ENCODE data around the gene PRELID2. TPM values are rescaled to one million over a fixed set of nuclear protein-coding genes. Genes with fewer than 3 reads are reported as not detected.
A peak's percentile ranks its signal among the peaks of the same experiment; 100 is the strongest.
"Not testable (repeated sequence)": the region's sequence is repeated elsewhere in the genome, so short reads cannot be mapped to it uniquely, and the experiment has no call there.

Gene PRELID2
- polyA plus RNA-seq (ENCODE audit: insufficient read depth in 1 of 5, insufficient read length in 5 of 5, low replicate concordance in 1 of 5) = 10 to 100 TPM in 3 of 5 donors, 1 to 10 TPM in 2; 7.8 to 12.7 (median 10.2) TPM
- long read RNA-seq, donor 1 = 0 reads
- long read RNA-seq, donor 2 = 0 reads
- long read RNA-seq, donor 3, partial matches to known transcripts = 0 of 1 reads
- long read RNA-seq, donor 3, other reads (novel, unspliced or antisense) = 0 of 1 reads
- long read RNA-seq, donor 4, partial matches to known transcripts = 0 of 2 reads
- long read RNA-seq, donor 4, other reads (novel, unspliced or antisense) = 0 of 2 reads
- long read RNA-seq, donor 5, partial matches to known transcripts = 0 of 2 reads
- long read RNA-seq, donor 5, other reads (novel, unspliced or antisense) = 0 of 2 reads
- long read RNA-seq, donor 6 = 0 reads
- long read RNA-seq, donor 7 = 0 reads
- long read RNA-seq, donor 8 = 0 reads

DNA sequence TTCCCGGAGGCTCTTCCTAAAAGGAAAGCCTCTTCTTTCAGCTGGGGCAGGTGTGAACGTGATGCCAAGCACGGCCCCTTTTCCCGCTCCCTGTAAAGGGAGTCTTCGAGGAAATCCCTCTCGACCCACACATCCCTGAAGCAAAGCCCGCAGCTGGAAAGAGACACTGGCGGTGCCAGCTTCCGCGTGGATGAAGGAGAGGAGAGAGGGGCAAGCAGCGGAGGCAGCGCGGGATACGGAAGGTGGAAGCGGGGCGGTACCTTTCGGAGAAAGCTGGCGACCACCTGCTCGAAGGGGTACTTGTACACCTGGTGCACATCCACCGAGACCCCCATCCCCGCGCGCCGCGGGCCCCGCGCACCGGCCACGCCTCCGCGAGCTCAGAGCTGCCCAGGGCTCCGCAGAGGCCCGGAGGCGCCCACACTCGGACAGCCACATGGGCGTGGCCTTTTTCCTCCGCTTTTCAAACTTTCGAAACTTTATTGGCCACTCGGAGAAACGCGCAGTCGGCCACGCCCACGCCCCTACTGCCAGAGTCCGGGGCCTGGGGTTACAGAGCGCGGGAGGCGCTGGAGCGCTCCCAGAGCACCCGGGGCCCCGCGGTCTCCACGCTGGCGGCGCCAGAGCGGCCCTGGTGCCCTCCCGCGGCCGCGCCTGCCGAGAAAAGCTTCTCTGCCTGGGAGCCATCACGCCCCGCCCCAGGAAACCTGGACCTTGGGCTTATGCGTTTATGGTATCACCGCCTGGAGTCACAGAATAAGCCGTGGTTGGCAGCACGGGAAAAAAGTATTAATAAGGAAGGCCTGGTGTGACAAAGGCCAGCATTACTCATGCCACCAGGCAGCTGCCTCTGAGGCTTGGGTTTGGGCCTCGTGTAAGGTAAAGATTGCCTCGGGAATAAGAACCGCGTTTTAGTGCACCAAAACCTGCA is at the start of gene PRELID2:
Gene PRELID2 (minus strand): TSS at position 426 of the 931 bp plus-strand sequence. CDS start 91 bp downstream, at position 335.
- DNase-seq = peak; percentile 88 to 90

DNA sequence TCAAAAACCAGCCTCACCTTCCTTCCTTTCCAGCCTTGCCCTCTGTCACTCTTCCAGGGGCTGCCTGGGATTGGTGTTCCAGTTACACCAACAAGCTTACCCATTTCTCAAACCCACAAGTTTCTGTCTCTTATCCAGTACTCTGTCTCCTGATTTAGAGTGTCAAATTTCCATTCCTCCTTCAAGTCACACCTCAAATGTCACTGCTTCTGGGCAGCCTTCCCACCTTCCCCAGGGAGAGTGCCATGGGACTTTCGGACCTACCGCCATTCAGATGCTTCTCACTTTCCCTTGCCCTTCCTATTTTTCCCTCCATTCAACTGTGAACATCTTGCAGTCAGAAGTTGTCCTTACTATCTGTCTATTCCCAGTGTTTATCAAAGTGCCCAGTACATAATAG is 39.6 kb upstream of the PRELID2 start:
- DNase-seq = no peak

DNA sequence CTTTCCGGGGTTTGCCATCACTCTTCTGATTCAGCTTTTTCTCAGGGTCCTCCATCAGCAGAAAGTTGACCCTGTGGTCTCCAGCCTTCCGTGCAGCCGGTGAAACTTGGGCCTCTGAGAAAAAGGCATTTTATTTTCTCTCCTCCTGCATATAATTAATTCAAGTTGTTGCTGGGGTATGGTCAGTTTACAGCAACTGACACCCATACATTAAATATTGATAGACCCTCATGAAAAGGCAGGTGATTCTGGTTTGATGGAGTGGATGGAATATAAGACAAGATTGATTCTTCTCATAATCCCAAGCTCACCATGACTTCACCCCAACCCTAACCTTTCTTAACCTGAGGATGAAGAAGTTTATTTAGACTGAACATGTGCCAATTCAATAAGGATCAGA is 37.8 kb upstream of the PRELID2 start, which contains the start of gene GRXCR2:
Gene GRXCR2 (minus strand): TSS at position 101 of the 400 bp plus-strand sequence. CDS start 46 bp downstream, at position 55.
- DNase-seq = no peak

- DNase-seq = no peak
Measured at GRCh38 chr5:145872486-145872885, 37.3 kb upstream of the PRELID2 start.

DNA sequence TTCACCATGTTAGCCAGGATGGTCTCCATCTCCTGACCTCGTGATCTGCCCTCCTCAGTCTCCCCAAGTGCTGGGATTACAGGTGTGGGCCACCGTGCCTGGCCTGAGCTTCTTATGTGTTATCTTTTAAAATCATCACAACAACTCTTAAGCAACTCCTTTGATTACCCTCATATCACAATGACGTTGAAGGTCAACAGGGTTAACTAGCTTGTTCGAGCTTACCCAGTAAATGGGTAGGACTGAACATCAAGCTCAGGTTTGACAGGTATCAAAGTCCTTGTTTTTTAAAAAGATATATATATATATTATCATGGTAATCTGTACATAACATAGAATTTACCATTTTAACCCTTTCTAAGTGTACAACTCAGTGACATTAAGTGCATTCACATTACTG is 34.6 kb upstream of the PRELID2 start:
- DNase-seq = no peak

DNA sequence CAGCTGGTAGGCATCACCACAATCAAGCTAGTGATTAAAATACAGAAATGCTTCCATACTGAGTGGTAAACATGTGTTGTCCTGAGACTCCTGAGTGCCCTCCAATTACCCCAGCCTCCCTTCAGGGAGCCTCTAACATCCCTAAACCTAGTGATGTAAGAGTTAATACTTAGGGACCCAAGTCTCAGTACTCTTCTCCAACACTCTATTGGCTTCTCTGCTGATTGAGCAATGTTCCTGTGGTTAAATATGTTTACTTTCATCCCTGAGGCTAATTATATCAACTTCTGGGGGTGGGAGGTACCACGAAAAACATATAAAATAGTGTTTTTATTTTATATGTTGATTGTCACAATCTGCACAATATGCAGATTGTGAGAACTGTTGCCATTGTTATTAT is 32.7 kb upstream of the PRELID2 start:
- no peak for DNase-seq

- not testable (repeated sequence) for DNase-seq
Measured at GRCh38 chr5:145864432-145864831, 29.3 kb upstream of the PRELID2 start.

DNA sequence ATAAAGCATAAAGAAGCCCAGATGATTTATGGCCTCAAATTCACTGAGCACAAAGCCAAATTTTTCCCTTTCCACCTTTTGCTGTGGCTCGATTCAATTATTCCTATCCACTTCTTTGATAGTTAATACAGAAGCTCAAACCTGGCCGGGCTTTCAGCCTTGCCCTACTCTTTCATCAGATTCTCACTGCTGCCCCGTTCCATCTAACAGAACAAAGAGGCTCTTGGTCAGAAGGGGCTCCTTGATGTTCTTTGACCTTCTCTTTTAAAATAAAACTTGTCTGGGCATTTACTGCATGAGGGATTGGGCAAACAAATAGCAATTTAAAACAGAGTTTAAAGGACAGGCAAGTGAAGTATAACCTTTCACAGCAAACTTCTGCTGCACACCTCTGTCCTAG is 27.9 kb upstream of the PRELID2 start:
- no peak for DNase-seq

DNA sequence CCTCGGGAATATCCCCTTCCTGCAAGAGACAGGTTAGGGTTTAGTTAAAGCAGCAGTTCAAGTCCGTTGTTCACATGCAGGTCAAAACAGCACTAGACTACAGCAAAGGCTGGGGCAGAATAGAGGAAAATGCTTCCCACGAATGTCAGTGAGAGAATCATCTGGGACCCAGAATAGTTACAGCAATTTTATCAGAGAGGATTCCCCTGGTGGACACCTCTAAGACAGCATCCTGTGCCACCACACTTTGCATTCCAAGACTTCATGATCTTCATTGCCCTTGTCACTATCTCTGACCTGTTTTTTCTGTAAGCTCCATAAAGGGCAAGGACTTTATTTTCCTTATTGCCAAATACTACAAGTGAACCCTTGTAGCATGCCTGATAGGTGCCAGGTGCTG is 24.8 kb upstream of the PRELID2 start:
- DNase-seq = no peak

DNA sequence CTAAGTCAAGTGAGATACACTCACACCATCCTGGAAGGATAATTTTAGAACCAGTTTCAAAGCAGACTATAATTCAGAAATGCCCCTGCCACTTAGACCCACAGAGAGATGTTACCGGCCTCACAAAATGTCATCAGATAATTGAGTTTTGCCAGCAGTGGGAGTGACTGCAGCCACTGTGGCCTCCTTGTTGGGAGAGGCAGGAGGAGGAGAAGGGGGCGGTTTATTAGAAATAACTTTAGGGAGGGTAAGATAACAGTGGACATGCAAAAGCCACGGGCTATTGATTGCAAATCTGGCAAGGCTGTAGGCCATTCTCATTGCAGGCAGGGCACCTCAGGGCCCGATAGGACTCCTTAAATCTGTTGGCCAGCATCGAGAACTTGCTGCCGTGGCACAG is 24.3 kb upstream of the PRELID2 start:
- DNase-seq = no peak

DNA sequence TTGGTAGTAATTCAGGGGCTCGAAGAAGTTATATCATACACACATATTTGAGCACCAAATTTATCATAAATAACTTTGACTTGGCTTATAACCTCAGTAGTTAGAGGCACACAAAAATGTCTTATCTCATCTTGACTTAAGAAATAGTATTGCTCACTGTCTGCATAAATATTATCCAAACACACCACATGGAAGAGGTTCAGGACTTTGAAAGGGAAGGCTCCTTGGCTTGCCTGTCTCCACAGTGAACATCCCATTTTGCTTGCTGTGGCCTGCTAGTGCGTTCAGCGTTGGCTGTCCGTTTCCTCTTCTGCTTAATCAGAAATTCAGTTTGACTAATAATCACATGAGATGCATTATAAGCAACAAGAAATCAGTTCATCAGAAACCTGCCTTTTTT is 23.8 kb upstream of the PRELID2 start:
- DNase-seq = no peak

DNA sequence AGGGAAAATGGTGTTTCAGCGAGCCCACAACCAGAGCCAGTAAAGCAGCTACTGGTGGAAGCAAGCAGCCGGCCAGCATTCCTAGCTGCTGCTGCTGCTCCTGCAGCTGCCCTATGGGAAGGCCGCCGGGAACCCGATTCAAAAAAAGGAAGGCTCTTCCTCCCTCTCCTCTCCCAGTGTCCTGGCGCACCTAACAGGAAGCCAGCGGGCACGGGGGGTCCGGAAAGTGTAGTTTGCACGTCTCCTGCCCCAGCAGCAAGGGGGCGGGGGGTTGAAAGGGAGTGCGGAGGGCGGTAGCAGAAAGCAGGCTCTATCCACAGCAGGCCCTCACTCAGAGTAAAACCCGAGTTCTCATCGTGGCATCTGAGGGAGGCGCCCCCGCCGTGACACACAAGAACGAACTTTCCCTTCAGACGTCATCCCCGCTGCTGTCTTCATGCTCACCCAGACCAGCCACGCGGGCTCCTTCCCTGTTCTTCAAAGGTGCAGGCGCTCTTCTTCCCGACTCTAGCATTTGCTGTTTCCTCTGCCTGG is 21.2 kb upstream of the PRELID2 start:
- DNase-seq = peak; percentile 39 to 42

DNA sequence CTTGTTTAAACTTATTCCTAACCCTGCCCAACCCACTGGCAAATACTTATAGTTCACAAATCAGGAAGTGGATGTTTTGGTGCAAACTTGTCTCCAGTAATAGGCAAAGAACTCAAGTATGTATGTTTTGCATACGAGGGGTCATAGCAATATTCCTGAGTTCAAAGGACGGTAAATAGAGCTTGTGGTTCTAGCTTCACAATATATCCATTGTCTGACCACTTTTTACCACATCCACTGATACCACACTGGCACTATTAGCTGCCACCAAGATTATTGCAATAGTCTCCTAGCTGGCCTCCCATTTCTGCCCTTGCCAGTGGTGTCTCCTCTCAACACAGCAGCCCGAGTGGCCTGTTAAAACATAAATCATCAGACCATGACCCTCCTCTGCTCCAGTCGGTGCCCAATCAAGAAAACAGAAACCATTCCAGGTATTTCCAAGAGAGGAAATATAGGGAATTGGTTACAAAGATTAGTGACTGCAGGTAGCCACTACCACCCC is 20.7 kb upstream of the PRELID2 start:
- no peak for DNase-seq

- no peak for DNase-seq
Measured at GRCh38 chr5:145854651-145855258, 19.6 kb upstream of the PRELID2 start.

DNA sequence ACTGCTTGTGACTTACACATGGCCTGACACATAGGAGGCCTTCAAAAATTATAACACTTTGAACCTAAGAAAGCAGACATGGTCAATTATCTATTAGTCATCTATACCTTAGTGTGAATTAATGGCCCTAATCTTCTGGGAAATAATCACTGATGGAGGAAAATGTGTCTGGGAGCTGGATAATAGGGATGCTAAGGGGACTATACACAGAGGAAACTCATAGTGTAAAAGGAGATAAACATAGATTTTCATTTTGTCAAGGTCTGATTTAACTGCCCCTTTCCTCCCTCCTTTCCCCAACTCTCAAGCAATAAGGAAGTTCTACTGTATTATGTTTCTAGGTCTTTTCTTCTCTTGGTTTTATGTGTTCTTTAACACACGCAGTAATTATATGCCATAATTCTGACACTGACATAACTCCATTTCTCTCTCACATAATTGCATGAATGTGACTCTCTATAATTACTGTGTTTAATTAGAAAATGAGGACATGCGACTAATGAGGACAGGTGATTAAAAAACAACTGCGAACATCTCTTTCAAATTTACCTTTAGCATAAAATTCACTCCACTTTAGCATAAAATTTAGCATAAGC is 18.7 kb upstream of the PRELID2 start:
- no peak for DNase-seq

DNA sequence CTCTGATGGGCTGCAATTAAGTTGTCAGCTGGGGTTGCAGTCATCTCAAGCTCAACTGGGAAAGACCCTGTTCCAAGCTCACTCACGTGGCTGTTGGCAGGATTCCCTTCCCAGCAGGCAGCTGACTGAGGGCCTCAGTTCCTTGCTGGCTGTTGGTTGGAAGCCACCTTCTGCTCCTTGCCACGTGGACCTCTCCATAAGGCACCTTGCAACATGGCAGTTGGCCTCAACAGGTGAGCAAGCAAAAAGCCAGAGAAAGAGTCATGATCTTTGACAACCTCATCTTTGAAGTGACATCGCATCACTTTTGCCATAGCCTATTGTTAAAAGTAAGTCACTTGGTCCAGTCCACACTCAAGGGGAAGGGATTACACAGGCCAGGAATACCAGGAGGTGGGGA is 17.8 kb upstream of the PRELID2 start:
- no peak for DNase-seq

DNA sequence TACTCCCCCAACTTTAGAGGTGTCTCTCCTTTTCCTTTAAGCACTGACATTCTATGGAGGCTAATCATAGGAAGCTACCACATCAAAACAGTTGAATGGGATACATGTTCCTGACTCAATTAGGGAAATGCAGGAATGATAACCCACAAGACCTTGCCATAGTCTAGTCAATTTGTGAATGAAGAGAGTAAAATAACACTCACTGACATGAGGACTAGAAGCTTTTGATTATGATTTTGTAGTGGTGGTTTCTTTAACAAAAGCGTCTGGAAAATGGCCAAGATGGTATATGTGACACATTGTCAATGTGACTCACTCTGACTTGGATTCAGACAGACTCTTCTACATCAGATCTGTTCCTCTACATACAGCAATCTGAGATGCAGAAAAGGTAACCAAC is 13.7 kb upstream of the PRELID2 start:
- no peak for DNase-seq

- no peak for DNase-seq
Measured at GRCh38 chr5:145847499-145848497, 12.7 kb upstream of the PRELID2 start.

DNA sequence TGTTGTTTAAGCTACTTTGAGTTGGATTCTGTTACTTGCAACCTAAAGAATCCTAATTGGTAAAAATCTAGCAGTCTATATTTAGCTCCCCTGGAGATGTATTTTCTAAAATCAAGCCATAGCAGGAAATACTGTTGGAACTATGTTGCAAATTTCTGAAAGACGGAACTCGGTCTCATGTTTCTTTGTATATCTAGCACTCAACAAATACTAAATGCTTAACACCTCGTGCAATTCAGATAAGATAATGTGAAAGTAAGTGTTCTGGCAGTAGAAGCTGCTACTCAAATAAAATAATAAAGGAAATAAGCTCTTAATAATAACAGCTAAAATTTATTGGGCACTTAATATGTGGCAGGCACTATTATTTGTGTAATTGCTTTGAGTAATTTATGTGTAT is 10.9 kb upstream of the PRELID2 start:
- DNase-seq = no peak

GRCh38 chr5:145841299-145841698 is 6.2 kb upstream of the PRELID2 start:
- no peak for DNase-seq

All from right lung (tissue), 10 donors.